GM10248 (cell line): ENCODE results near the gene OCA2.

ENCODE experiments used
- CTCF ChIA-PET: fragments of 300-600 bp; sonication (Branson Sonifier 250); formaldehyde crosslinking; extraction: SDS; loops from one replicate; lab custom pipeline; 2021; ENCODE audit warnings: antibody characterized with exemption; lab: Yijun Ruan, JAX
- POLR2A ChIA-PET: fragments of 350-650 bp; sonication (Branson Sonifier 250); formaldehyde crosslinking; extraction: SDS; loops from one replicate; lab custom pipeline; 2020; ENCODE audit warnings: antibody characterized with exemption; lab: Yijun Ruan, JAX
- DNase-seq: peaks from one replicate; pipeline ENCODE4 v3.0.0; 2012; ENCODE audit errors: extremely low spot score
- TF ChIP-seq, protein P1 (sequence below): IDR thresholded peaks from 2 replicates; pipeline ENCODE4 v1.5.1; 2012; ENCODE audit warnings: mild to moderate bottlenecking, low read depth; ENCODE audit errors: extremely low read depth, missing control alignments, control extremely low read depth

Gene OCA2

DNA sequence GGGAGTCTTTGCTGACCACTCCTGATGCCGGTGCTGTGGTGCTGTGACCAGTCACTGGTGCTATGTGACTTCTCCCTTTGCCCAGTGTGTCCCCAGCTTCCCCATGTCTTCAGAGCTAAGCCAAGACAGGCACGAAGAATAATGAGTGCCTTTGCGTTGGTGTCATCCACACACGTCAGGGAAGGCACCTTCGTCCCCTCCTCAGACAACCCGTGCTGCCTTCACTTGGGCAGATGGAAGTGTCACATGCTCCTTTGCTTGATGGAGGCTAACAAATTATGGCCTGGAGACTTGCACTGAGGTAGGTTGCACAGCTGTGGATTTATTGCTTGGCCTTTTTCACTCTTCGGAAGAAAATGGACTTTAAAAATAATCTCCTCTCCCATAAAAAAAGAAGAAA, 291.8 kb downstream of the OCA2 start:
- CTCF ChIA-PET = no interaction called here
- TF ChIP-seq, protein P1, sequence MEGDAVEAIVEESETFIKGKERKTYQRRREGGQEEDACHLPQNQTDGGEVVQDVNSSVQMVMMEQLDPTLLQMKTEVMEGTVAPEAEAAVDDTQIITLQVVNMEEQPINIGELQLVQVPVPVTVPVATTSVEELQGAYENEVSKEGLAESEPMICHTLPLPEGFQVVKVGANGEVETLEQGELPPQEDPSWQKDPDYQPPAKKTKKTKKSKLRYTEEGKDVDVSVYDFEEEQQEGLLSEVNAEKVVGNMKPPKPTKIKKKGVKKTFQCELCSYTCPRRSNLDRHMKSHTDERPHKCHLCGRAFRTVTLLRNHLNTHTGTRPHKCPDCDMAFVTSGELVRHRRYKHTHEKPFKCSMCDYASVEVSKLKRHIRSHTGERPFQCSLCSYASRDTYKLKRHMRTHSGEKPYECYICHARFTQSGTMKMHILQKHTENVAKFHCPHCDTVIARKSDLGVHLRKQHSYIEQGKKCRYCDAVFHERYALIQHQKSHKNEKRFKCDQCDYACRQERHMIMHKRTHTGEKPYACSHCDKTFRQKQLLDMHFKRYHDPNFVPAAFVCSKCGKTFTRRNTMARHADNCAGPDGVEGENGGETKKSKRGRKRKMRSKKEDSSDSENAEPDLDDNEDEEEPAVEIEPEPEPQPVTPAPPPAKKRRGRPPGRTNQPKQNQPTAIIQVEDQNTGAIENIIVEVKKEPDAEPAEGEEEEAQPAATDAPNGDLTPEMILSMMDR = no peak
- POLR2A ChIA-PET = no interaction called here
- DNase-seq = no peak

- ChIA-PET CTCF (no interaction called here), POLR2A (no interaction called here)
- TF ChIP-seq, protein P1 = no peak
- DNase-seq = no peak
Observed at GRCh38 chr15:27806396-27806795, 292.7 kb downstream of the OCA2 start.

- CTCF ChIA-PET = no interaction called here
- TF ChIP-seq, protein P1 = no peak
- no peak for DNase-seq
- POLR2A ChIA-PET = no interaction called here
Observed at GRCh38 chr15:27805261-27806220, 293.6 kb downstream of the OCA2 start.

DNA sequence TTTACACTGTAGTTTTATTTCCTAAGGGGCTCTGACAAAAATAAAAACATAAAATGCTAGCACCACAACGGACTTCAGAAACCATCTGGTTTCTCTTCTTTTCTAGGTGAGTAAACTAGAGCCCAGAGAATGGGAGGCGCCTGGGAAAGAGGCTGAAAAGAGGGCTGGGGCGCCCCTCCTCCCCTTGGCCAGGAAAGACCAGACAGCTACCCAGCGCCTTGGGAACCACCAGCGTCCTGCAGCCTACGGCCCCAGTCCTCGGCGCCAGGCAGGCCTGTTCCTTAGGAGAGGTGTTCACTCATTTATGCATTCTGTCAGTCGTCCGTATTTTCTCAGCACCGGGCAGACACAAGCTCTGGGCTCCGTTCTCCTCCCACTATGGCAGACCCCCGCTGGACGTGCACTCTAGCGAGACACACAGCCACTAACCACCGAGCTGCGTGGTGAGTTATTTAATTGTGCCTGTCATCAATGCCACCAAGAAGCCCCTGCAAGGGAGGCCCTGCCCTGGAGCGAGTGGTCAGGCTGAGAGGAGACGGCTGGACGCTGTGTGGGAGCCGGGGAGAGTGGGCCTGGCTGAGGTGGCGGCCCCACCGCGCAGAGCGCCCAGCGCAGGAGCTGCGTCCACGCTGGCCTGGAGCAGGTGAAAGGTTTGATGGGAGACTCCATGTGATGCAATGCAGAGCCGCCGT, 294.4 kb downstream of the OCA2 start:
- TF ChIP-seq, protein P1 = no peak
- DNase-seq = no peak
- ChIA-PET CTCF (no interaction called here), POLR2A (no interaction called here)

DNA sequence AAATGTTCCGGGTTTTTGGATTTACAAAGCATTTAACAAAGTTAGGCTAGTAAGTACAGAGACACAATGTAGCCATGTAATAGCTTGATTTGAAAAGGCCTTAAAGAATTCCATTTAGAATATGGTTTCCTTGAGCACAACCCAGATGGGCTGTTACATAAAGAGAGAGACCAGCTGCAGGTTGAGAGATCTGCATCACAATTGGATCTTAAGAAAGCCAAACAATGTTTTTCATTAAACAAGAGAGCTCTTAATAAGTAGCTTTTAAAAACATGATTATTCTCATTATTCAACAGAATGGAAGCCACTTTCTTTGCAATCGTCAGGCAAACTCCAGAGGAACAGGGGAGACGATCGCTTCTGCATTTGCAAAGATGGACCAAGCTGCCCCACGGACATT, 300.3 kb downstream of the OCA2 start:
- CTCF ChIA-PET = no interaction called here
- POLR2A ChIA-PET = no interaction called here
- no peak for DNase-seq
- TF ChIP-seq, protein P1 = no peak

DNA sequence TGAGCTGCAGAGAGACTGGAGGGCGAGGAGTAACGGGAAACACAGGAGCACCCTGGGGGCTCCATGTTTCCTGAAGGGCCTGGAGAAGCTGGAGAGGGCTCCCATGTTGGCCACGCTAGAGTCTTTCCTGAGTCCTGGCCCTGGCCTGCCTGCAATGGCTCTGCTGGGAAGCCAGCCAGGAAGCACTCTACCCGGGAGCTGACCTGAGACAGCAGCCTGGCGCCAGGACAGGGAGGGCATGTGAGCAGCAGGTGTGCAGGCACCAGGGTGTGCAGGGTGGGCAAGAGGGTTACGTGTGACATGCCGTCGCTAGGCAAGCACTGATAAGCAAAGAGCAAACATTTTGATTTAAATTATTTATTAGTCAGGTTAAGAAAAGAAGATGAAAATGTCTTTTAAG, 301.4 kb downstream of the OCA2 start:
- TF ChIP-seq, protein P1 = no peak
- ChIA-PET POLR2A (no interaction called here), CTCF (no interaction called here)
- no peak for DNase-seq
